Measurements from ENCODE around the gene DCST2. TPM values are rescaled to one million over a fixed set of nuclear protein-coding genes. Genes with fewer than 3 reads are reported as not detected.

Gene DCST2
- total RNA-seq, 4 donors from 2014 or later = 0.07 to 1.6 TPM; not detected in 2

DNA sequence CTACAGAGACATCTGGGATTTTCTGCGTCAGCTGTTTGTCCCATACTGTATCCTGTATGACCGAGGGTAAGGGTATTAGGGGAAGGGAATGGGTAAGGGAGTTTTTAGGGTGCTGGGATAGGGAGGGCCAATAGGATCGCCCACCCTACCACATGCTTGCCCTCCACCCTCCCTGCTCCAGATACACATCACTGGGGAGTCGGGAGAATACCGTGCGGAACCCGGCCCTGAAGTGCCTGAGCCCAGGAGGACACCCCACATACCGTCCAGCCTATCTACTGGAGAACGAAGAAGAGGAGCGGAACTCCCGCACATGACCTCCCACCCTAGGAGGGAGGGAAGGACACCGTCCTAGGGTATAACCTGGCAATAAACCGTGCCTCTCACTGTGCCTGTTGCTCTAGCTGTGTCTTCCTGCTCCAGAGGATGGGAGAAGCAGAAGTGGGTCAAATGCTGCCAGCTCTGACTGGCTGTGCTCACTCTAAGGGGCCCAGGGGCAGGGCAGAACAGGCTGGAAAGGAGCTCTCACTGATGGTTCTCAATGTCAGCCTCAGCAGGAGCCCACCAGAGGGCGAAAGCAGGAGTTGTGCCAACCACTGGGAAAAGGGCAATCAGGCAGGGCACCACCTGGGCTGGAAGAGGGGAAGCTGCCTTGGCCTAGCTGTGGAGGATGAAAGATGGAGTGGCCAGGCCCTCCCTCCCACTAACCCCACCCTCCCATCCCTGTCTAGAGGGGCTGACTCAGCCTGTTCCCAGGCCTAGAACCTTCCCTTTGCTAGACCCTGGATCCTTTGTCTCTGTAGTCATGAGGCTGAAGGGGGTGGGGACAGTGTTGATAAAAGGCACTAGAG lies 40.6 kb downstream of the DCST2 start:
- TF ChIP-seq POLR2A (IDR thresholded peaks at IDR 0.05) = no peak
- TF ChIP-seq, protein P1, sequence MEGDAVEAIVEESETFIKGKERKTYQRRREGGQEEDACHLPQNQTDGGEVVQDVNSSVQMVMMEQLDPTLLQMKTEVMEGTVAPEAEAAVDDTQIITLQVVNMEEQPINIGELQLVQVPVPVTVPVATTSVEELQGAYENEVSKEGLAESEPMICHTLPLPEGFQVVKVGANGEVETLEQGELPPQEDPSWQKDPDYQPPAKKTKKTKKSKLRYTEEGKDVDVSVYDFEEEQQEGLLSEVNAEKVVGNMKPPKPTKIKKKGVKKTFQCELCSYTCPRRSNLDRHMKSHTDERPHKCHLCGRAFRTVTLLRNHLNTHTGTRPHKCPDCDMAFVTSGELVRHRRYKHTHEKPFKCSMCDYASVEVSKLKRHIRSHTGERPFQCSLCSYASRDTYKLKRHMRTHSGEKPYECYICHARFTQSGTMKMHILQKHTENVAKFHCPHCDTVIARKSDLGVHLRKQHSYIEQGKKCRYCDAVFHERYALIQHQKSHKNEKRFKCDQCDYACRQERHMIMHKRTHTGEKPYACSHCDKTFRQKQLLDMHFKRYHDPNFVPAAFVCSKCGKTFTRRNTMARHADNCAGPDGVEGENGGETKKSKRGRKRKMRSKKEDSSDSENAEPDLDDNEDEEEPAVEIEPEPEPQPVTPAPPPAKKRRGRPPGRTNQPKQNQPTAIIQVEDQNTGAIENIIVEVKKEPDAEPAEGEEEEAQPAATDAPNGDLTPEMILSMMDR (IDR thresholded peaks at IDR 0.05) = no peak
- Histone ChIP-seq H3K27me3 (no peaks in the 10 kb centered on the region), H3K36me3 (no peaks in the 10 kb centered on the region), H3K27ac (no peak overlapping the region), H3K4me3 (no peak overlapping the region), H3K4me1 (peaks cover 0 to 3% of the 10 kb centered on the region in 2 donors), H3K9me3 (no peaks in the 10 kb centered on the region)
- intact Hi-C loops (cut with DNase I; ENCODE audit: low total_unique reads) = no loop called here
- no peak for DNase-seq

DNA sequence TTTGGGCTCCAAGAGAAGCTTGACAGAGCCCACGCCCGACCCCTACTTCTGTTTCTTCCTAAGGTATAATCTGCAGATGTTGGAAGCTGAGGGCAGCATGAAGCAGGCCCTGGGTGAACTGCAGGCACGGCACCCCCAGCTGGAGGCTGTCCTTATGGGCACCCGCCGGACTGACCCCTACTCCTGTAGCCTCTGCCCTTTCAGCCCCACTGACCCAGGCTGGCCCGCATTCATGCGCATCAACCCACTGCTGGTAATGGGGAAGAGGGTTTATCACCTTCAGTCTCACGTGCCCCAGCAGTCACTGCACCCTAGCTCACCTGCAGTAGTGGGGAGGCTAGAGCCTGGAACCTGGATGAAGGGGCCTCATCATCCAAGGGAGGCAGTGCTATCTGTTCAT lies 43.3 kb downstream of the DCST2 start:
- H3K4me1 ChIP-seq = peaks cover 0 to 3% of the 10 kb centered on the region in 2 donors
- DNase-seq = no peak
- no peaks in the 10 kb centered on the region for H3K9me3 ChIP-seq
- no peak overlapping the region for H3K4me3 ChIP-seq
- H3K36me3 ChIP-seq = no peaks in the 10 kb centered on the region
- no peaks in the 10 kb centered on the region for H3K27me3 ChIP-seq
- intact Hi-C loops (cut with DNase I; ENCODE audit: low total_unique reads) = no loop called here
- H3K27ac ChIP-seq = no peak overlapping the region
- TF ChIP-seq POLR2A (IDR thresholded peaks at IDR 0.05) = no peak
- TF ChIP-seq, protein P1 (IDR thresholded peaks at IDR 0.05) = no peak

DNA sequence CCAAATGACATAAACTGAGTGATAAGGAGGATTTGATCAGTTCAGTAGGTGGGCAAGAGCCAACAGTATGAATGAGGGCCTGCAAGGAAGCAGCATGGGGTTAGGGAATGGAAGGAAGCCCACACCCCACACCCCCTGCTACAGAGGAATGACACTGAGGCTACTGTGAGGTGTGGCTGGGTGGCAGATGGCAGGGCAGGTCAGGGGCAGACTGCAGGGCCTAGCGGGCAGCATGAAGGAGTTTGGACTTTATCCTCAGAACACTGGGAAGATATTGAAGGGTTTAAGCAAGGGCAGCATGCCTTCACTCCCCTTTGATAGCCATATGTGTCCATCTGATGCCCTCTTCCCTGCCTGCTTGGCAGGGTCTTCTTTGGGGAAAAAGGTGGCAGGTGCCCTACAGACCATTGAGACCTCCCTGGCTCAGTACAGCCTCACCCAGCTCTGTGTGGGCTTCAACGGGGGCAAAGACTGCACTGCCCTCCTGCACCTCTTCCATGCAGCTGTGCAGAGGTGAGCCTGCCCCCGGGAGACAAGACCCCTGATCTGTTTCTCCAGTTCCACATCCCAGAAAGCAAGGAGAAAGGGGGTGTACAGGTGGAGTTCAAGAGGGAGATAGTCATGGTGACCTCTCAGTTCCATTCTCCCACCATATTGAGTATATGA lies 44.3 kb downstream of the DCST2 start:
- intact Hi-C loops (cut with DNase I; ENCODE audit: low total_unique reads) = no loop called here
- no peaks in the 10 kb centered on the region for H3K36me3 ChIP-seq

DNA sequence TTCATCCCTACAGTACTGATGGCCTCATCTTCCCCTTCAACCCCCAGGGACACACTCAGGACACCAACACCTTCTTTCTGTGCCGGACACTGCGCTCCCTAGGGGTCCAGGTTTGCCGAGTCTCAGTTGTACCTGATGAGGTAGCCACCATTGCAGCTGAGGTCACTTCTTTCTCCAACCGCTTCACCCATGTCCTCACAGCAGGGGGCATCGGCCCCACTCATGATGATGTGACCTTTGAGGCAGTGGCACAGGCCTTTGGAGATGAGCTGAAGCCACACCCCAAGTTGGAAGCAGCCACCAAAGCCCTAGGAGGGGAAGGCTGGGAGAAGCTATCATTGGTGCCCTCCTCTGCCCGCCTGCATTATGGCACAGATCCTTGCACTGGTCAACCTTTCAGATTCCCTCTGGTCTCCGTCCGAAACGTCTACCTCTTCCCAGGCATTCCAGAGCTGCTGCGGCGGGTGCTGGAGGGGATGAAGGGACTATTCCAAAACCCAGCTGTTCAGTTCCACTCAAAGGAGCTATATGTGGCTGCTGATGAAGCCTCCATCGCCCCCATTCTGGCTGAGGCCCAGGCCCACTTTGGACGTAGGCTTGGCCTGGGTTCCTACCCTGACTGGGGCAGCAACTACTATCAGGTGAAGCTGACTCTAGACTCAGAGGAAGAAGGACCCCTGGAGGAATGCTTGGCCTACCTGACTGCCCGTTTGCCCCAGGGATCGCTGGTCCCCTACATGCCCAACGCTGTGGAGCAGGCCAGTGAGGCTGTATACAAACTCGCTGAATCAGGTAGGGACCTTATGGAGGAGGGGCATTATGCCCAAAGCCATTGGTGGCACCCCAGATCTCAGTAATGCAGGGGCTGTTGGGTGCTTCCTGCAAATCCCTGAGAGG lies 45.3 kb downstream of the DCST2 start:
- H3K4me3 ChIP-seq = no peak overlapping the region
- no peak for DNase-seq
- peaks cover 0 to 10% of the 10 kb centered on the region in 2 donors for H3K4me1 ChIP-seq
- no peak overlapping the region for H3K27ac ChIP-seq
- intact Hi-C loops (cut with DNase I; ENCODE audit: low total_unique reads) = no loop called here
- no peaks in the 10 kb centered on the region for H3K9me3 ChIP-seq
- no peaks in the 10 kb centered on the region for H3K36me3 ChIP-seq
- TF ChIP-seq POLR2A (IDR thresholded peaks at IDR 0.05) = no peak
- TF ChIP-seq, protein P1 (IDR thresholded peaks at IDR 0.05) = no peak
- no peaks in the 10 kb centered on the region for H3K27me3 ChIP-seq

More for the DNA sequence above, 44.3 kb downstream of the DCST2 start:
- no peak overlapping the region for H3K4me3 ChIP-seq
- peaks cover 0 to 3% of the 10 kb centered on the region in 2 donors for H3K4me1 ChIP-seq
- DNase-seq = no peak
- H3K9me3 ChIP-seq = no peaks in the 10 kb centered on the region
- no peaks in the 10 kb centered on the region for H3K27me3 ChIP-seq
- no peak for TF ChIP-seq POLR2A (IDR thresholded peaks at IDR 0.05)
- TF ChIP-seq, protein P1 (IDR thresholded peaks at IDR 0.05) = no peak
- no peak overlapping the region for H3K27ac ChIP-seq
